GM12878 (cell line): ENCODE results near the gene TMEM255B. TPM values are rescaled to one million over a fixed set of nuclear protein-coding genes. Genes with fewer than 3 reads are reported as not detected.

ENCODE experiments used
- ATAC-seq: fragments of 200-7000 bp; cut with Tn5 transposase; 3 replicates; pipeline ENCODE4 v1.9.1; 2020; ENCODE audit warnings: mild to moderate bottlenecking, moderate library complexity
- BruUV-seq: library from RNA; stranded (reverse); fragments of 400-500 nt; replicated peaks from 2 replicates; lab custom pipeline; 2021; lab: Mats Ljungman, UMichigan
- CTCF ChIA-PET: fragments of 300-600 bp; sonication (Branson Sonifier 250); formaldehyde crosslinking; extraction: SDS; loops from one replicate; lab custom pipeline; 2021; ENCODE audit warnings: inconsistent platforms; lab: Yijun Ruan, JAX
- POLR2A ChIA-PET: fragments of 350-600 bp; formaldehyde crosslinking; extraction: SDS; loops from one replicate; lab custom pipeline; 2021; ENCODE audit warnings: inconsistent platforms; lab: Charles Lee
- RAD21 ChIA-PET: fragments of 300-600 bp; sonication (Branson Sonifier 250); formaldehyde crosslinking; loops from one replicate; lab custom pipeline; 2023; ENCODE audit warnings: antibody characterized with exemption; ENCODE audit not compliant: unreplicated experiment; lab: Charles Lee
- SMC1A ChIA-PET: fragments of 300-600 bp; sonication (Branson Sonifier 250); formaldehyde crosslinking; loops from one replicate; lab custom pipeline; 2023; ENCODE audit not compliant: unreplicated experiment, uncharacterized antibody; lab: Charles Lee
- DNase-seq: peaks from one replicate; pipeline ENCODE4 v3.0.0-alpha.2; 2011; ENCODE audit warnings: low read depth, low spot score
- FAIRE-seq: peaks from 3 replicates; lab custom pipeline; 2011; peaks lifted over from hg19 to GRCh38; lab: Jason Lieb, UNC
- H2AFZ ChIP-seq: 2 replicates; pipeline ENCODE4 v1.6.0; 2011; ENCODE audit warnings: low read depth, low read length, control low read depth; ENCODE audit not compliant: control insufficient read depth
- H3K27ac ChIP-seq: 2 replicates; pipeline ENCODE4 v1.5.1; 2011; ENCODE audit warnings: control low read depth; ENCODE audit not compliant: control insufficient read depth, insufficient read depth
- H3K27me3 ChIP-seq, 2 experiments: replicated peaks in 1 of 2; 2 replicates each; pipeline versions ENCODE4 v1.6.0 to v1.6.1; 2011; ENCODE audit warnings: low read length in 1 of 2; ENCODE audit not compliant: control insufficient read depth in 2 of 2, insufficient read depth in 2 of 2
- H3K36me3 ChIP-seq, 2 experiments: 2 replicates each; pipeline ENCODE4 v1.5.1; 2011; ENCODE audit warnings: low read length in 1 of 2; ENCODE audit not compliant: control insufficient read depth in 2 of 2, insufficient read depth in 2 of 2
- H3K4me1 ChIP-seq: 2 replicates; pipeline ENCODE4 v1.6.1; 2011; ENCODE audit warnings: mild to moderate bottlenecking, low read length, moderate library complexity, mixed read lengths; ENCODE audit not compliant: control insufficient read depth, insufficient read depth
- H3K4me2 ChIP-seq: 2 replicates; pipeline ENCODE4 v1.6.0; 2011; ENCODE audit warnings: control low read depth; ENCODE audit not compliant: control insufficient read depth, insufficient read depth
- H3K4me3 ChIP-seq: fragments of 200-600 bp; sonication (generic); 2 replicates; pipeline ENCODE4 v1.5.1; 2016
- H3K79me2 ChIP-seq: 2 replicates; pipeline ENCODE4 v1.6.0; 2011; ENCODE audit warnings: low read length; ENCODE audit not compliant: control insufficient read depth, insufficient read depth
- H3K9ac ChIP-seq: 2 replicates; pipeline ENCODE4 v1.8.0; 2011; ENCODE audit warnings: low read length, control low read depth, mixed read lengths; ENCODE audit not compliant: control insufficient read depth, insufficient read depth
- H3K9me3 ChIP-seq: replicated peaks from 3 replicates; pipeline ENCODE4 v1.5.1; 2011; ENCODE audit warnings: mild to moderate bottlenecking, low read length; ENCODE audit not compliant: control insufficient read depth, insufficient read depth
- H4K20me1 ChIP-seq: 2 replicates; pipeline ENCODE4 v1.6.0; 2011; ENCODE audit not compliant: control insufficient read depth, insufficient read depth
- NFYB ChIP-seq: IDR thresholded peaks from 2 replicates; pipeline ENCODE4 v1.6.1; 2011; ENCODE audit warnings: low read depth, mild to moderate bottlenecking, low read length, improper control_type of control experiment, moderate library complexity; ENCODE audit not compliant: insufficient read depth
- NRF1 ChIP-seq: conservative IDR thresholded peaks from 2 replicates; pipeline ENCODE4 v1.6.1; 2011; ENCODE audit warnings: mild to moderate bottlenecking, low read depth, low read length, improper control_type of control experiment
- WGBS: methylation state at CpG from one replicate; pipeline ENCODE4 v1.1.6; 2016; ENCODE audit warnings: low lambda C conversion rate; ENCODE audit not compliant: insufficient replicate concordance, insufficient coverage; ENCODE audit errors: missing lambda C conversion rate; 5-methylcytosine and 5-hydroxymethylcytosine counted together
- in situ Hi-C: fragments of 300-500 bp; cut with MboI; formaldehyde crosslinking; loops from 9 replicates; pipeline ENCODE4 v1.14.3; 2018; ENCODE audit warnings: mixed read lengths
- intact Hi-C: fragments of 100-400 bp; cut with micrococcal nuclease; formaldehyde crosslinking; loops from one replicate; pipeline ENCODE4 v1.14.2; 2022; ENCODE audit not compliant: unreplicated experiment
- polyA plus RNA-seq, 11 experiments: library from polyadenylated mRNA; depleted of rRNA in 4 of 11; unstranded in 6 of 11; stranded (reverse) in 5 of 11; fragments of >200 nt; fragmentation: Nextera tagmentation in 4 of 11; fragmentation: Illumina TruSeq in 1 of 11; extraction: Ambion mirVana in 4 of 11; extraction: Trizol in 1 of 11; gene quantifications; 1 replicate in 1 of 11; 2 replicates in 10 of 11; pipeline versions ENCODE4 v1.2.1 to v1.2.3, GENCODE V29; 2011 to 2016; ENCODE audit warnings: inconsistent platforms in 2 of 11, missing spikeins in 2 of 11, low read depth in 1 of 11
- total RNA-seq, 4 experiments: library from RNA; depleted of rRNA in 3 of 4; stranded (reverse); fragments of >200 nt in 3 of 4; fragmentation: Illumina TruSeq in 1 of 4; extraction: Trizol in 1 of 4; gene quantifications; 2 replicates each; pipeline versions ENCODE4 v1.2.1 to v1.2.3, GENCODE V29; 2013 to 2021
- TF ChIP-seq, protein P1 (sequence below): IDR thresholded peaks from 2 replicates; pipeline ENCODE4 v1.6.1; 2011; ENCODE audit warnings: mild to moderate bottlenecking, low read depth, low read length, moderate library complexity; ENCODE audit not compliant: insufficient replicate concordance
- TF ChIP-seq, protein P2 (sequence below): IDR thresholded peaks from 2 replicates; pipeline ENCODE4 v1.6.1; 2011; ENCODE audit warnings: borderline replicate concordance, low read depth, mild to moderate bottlenecking, moderate library complexity, low read length; ENCODE audit not compliant: insufficient read depth, poor library complexity, severe bottlenecking

TMEM255B gene
- total and polyA plus RNA-seq, 10 of the 15 experiments (the other 5 are each of a cell fraction or from before 2014, with no cell fraction given), result 0.04 to 0.62 (median 0.13) TPM; not detected in 3

GRCh38 chr13:113732961-113733950 is 25.8 kb upstream of the TMEM255B start:
- Histone ChIP-seq H3K79me2 (no peaks in the 10 kb centered on the region), H3K27me3 (no peaks in the 10 kb centered on the region; a peak in 1 of 4 replicates), H3K36me3 (no peaks in the 10 kb centered on the region), H2AFZ (no peak overlapping the region), H3K4me1 (no peaks in the 10 kb centered on the region), H4K20me1 (no peaks in the 10 kb centered on the region), H3K9me3 (no peaks in the 10 kb centered on the region; the same call in 2 of the 3 replicates), H3K9ac (no peak overlapping the region), H3K4me2 (no peak overlapping the region), H3K27ac (no peak overlapping the region), H3K4me3 (no peak overlapping the region)
- WGBS, result 72% methylated on average over 47 of the region's 55 CpGs
- DNase-seq, result no peak
- SMC1A ChIA-PET, result no interaction called here
- no peak for FAIRE-seq
- intact Hi-C loops (no loop called here), in situ Hi-C loops (no loop called here)
- BruUV-seq, result no TSS peak
- TF ChIP-seq, protein P1, sequence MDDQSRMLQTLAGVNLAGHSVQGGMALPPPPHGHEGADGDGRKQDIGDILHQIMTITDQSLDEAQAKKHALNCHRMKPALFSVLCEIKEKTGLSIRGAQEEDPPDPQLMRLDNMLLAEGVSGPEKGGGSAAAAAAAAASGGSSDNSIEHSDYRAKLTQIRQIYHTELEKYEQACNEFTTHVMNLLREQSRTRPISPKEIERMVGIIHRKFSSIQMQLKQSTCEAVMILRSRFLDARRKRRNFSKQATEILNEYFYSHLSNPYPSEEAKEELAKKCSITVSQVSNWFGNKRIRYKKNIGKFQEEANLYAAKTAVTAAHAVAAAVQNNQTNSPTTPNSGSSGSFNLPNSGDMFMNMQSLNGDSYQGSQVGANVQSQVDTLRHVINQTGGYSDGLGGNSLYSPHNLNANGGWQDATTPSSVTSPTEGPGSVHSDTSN, result peak; percentile 45
- TF ChIP-seq NFYB (no peak), NRF1 (no peak)
- TF ChIP-seq, protein P2, sequence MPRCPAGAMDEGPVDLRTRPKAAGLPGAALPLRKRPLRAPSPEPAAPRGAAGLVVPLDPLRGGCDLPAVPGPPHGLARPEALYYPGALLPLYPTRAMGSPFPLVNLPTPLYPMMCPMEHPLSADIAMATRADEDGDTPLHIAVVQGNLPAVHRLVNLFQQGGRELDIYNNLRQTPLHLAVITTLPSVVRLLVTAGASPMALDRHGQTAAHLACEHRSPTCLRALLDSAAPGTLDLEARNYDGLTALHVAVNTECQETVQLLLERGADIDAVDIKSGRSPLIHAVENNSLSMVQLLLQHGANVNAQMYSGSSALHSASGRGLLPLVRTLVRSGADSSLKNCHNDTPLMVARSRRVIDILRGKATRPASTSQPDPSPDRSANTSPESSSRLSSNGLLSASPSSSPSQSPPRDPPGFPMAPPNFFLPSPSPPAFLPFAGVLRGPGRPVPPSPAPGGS, result peak; percentile 75
- CTCF ChIA-PET, result no interaction called here
- ATAC-seq, result no peak
- POLR2A ChIA-PET, result no interaction called here
- RAD21 ChIA-PET, result no interaction called here
